HepG2 (cell line): ENCODE measurements around the gene HYAL2. TPM values are rescaled to one million over a fixed set of nuclear protein-coding genes. Genes with fewer than 3 reads are reported as not detected.

Experiments
- ATF5 ChIP-seq: sonication (generic); formaldehyde crosslinking; IDR thresholded peaks from 2 replicates; pipeline ENCODE4 v1.4.0; 2020; ENCODE audit warnings: mild to moderate bottlenecking, low read depth, missing genetic modification reagents
- FOXK2 ChIP-seq: fragments of 450-650 bp; IDR thresholded peaks from 2 replicates; pipeline ENCODE4 v1.6.1; 2016
- HIVEP1 ChIP-seq: sonication (generic); formaldehyde crosslinking; IDR thresholded peaks from 2 replicates; pipeline ENCODE4 v1.4.0; 2020; ENCODE audit warnings: mild to moderate bottlenecking, missing genetic modification reagents
- MXD4 ChIP-seq: IDR thresholded peaks from 2 replicates; pipeline ENCODE4 v1.6.1; 2016; ENCODE audit warnings: mild to moderate bottlenecking, missing biosample characterization, missing genetic modification reagents
- RFX3 ChIP-seq: IDR thresholded peaks from 2 replicates; pipeline ENCODE4 v1.6.1; 2016; ENCODE audit warnings: missing biosample characterization, missing genetic modification reagents
- SKI ChIP-seq: fragments of 450-650 bp; IDR thresholded peaks from one replicate; pipeline ENCODE4 v1.6.1; 2018; ENCODE audit warnings: mild to moderate bottlenecking; ENCODE audit not compliant: partially characterized antibody
- STAG1 ChIP-seq: sonication (generic); formaldehyde crosslinking; IDR thresholded peaks from 2 replicates; pipeline ENCODE4 v1.4.0; 2020; ENCODE audit warnings: missing genetic modification reagents
- TCF7L2 ChIP-seq: IDR thresholded peaks from 2 replicates; pipeline ENCODE4 v1.6.1; 2011; ENCODE audit warnings: mild to moderate bottlenecking, low read depth, low read length, moderate library complexity
- XRCC5 ChIP-seq: fragments of 200-400 bp; formaldehyde crosslinking; optimal IDR thresholded peaks from 2 replicates; pipeline ENCODE3; 2017; ENCODE audit warnings: mild to moderate bottlenecking, low read length
- YEATS4 ChIP-seq: sonication (generic); formaldehyde crosslinking; IDR thresholded peaks from 2 replicates; pipeline ENCODE4 v1.4.0; 2020; ENCODE audit warnings: missing genetic modification reagents, borderline replicate concordance
- ZMAT3 ChIP-seq: sonication (generic); formaldehyde crosslinking; conservative IDR thresholded peaks from 2 replicates; pipeline ENCODE4 v1.7.0; 2021; ENCODE audit warnings: missing genetic modification reagents
- ZNF263 ChIP-seq: sonication (generic); formaldehyde crosslinking; IDR thresholded peaks from 2 replicates; pipeline ENCODE4 v1.4.0; 2020; ENCODE audit warnings: missing genetic modification reagents
- ZNF292 ChIP-seq: sonication (generic); formaldehyde crosslinking; IDR thresholded peaks from 2 replicates; pipeline ENCODE4 v1.8.1; 2022; ENCODE audit warnings: mild to moderate bottlenecking, low read depth, missing genetic modification reagents, borderline replicate concordance
- ZNF317 ChIP-seq: sonication (generic); formaldehyde crosslinking; IDR thresholded peaks from 2 replicates; pipeline ENCODE4 v1.5.0; 2020; ENCODE audit warnings: mild to moderate bottlenecking, missing genetic modification reagents
- ZNF331 ChIP-seq: sonication (generic); formaldehyde crosslinking; IDR thresholded peaks from 2 replicates; pipeline ENCODE4 v1.4.0; 2020; ENCODE audit warnings: missing genetic modification reagents
- ZNF34 ChIP-seq: sonication (generic); formaldehyde crosslinking; IDR thresholded peaks from 2 replicates; pipeline ENCODE4 v1.4.0; 2020; ENCODE audit warnings: mild to moderate bottlenecking, missing genetic modification reagents, borderline replicate concordance
- ZNF574 ChIP-seq: sonication (generic); formaldehyde crosslinking; IDR thresholded peaks from 2 replicates; pipeline ENCODE4 v1.4.0; 2020; ENCODE audit warnings: missing genetic modification reagents
- polyA plus RNA-seq, 8 experiments: library from polyadenylated mRNA; depleted of rRNA in 3 of 8; stranded (reverse) in 7 of 8; unstranded in 1 of 8; fragments of >200 nt; fragmentation: Illumina TruSeq in 4 of 8; extraction: Trizol in 4 of 8; gene quantifications; 2 replicates each; pipeline versions ENCODE4 v1.2.1 to v1.2.3, GENCODE V29; 2011 to 2016; ENCODE audit warnings: low read depth in 4 of 8, missing spikeins in 1 of 8, mixed read lengths in 1 of 8; ENCODE audit not compliant: insufficient read depth in 1 of 8
- total RNA-seq, 5 experiments: library from RNA; depleted of rRNA; stranded (reverse); fragments of >200 nt; fragmentation: Illumina TruSeq; extraction: Trizol; gene quantifications; 2 replicates each; pipeline ENCODE4 v1.2.3, GENCODE V29; 2016; ENCODE audit warnings: low read depth in 1 of 5
- TF ChIP-seq, protein P1 (sequence below): IDR thresholded peaks from 2 replicates; pipeline ENCODE4 v1.6.1; 2012; ENCODE audit warnings: low read length, improper control_type of control experiment
- TF ChIP-seq, protein P2 (sequence below): sonication (generic); formaldehyde crosslinking; conservative IDR thresholded peaks from 2 replicates; pipeline ENCODE4 v1.8.1; 2023; ENCODE audit warnings: missing genetic modification reagents
- TF ChIP-seq, protein P3 (sequence below): sonication (generic); formaldehyde crosslinking; IDR thresholded peaks from 2 replicates; pipeline ENCODE4 v1.8.0; 2022; ENCODE audit warnings: mild to moderate bottlenecking, missing genetic modification reagents

HYAL2 gene
- total and polyA plus RNA-seq, 2 of the 13 experiments (the other 11 are each of a cell fraction or from before 2014, with no cell fraction given): 76.2 to 102 TPM

- TF ChIP-seq, protein P1, sequence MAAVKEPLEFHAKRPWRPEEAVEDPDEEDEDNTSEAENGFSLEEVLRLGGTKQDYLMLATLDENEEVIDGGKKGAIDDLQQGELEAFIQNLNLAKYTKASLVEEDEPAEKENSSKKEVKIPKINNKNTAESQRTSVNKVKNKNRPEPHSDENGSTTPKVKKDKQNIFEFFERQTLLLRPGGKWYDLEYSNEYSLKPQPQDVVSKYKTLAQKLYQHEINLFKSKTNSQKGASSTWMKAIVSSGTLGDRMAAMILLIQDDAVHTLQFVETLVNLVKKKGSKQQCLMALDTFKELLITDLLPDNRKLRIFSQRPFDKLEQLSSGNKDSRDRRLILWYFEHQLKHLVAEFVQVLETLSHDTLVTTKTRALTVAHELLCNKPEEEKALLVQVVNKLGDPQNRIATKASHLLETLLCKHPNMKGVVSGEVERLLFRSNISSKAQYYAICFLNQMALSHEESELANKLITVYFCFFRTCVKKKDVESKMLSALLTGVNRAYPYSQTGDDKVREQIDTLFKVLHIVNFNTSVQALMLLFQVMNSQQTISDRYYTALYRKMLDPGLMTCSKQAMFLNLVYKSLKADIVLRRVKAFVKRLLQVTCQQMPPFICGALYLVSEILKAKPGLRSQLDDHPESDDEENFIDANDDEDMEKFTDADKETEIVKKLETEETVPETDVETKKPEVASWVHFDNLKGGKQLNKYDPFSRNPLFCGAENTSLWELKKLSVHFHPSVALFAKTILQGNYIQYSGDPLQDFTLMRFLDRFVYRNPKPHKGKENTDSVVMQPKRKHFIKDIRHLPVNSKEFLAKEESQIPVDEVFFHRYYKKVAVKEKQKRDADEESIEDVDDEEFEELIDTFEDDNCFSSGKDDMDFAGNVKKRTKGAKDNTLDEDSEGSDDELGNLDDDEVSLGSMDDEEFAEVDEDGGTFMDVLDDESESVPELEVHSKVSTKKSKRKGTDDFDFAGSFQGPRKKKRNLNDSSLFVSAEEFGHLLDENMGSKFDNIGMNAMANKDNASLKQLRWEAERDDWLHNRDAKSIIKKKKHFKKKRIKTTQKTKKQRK: no peak
- 0 out of 2 replicates have a peak, but pooled peaks have one; percentile 50 for TF ChIP-seq MXD4
- peak; percentile 13 for TF ChIP-seq SKI
- TF ChIP-seq FOXK2: no peak
- TF ChIP-seq RFX3: no peak
- no peak for TF ChIP-seq YEATS4 (CRISPR knock-in tag)
- TF ChIP-seq ZNF292 (CRISPR knock-in tag): peak; percentile 62; the same call in 1 of the 2 replicates
- TF ChIP-seq XRCC5: peak; percentile 36
- TF ChIP-seq STAG1 (CRISPR knock-in tag): peak; percentile 63
- TF ChIP-seq, protein P2, sequence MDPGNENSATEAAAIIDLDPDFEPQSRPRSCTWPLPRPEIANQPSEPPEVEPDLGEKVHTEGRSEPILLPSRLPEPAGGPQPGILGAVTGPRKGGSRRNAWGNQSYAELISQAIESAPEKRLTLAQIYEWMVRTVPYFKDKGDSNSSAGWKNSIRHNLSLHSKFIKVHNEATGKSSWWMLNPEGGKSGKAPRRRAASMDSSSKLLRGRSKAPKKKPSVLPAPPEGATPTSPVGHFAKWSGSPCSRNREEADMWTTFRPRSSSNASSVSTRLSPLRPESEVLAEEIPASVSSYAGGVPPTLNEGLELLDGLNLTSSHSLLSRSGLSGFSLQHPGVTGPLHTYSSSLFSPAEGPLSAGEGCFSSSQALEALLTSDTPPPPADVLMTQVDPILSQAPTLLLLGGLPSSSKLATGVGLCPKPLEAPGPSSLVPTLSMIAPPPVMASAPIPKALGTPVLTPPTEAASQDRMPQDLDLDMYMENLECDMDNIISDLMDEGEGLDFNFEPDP (CRISPR knock-in tag): 0 out of 2 replicates have a peak, but pooled peaks have one; percentile 53
- no peak; the same call in 1 of the 2 replicates for TF ChIP-seq ZNF34 (CRISPR knock-in tag)
- peak; percentile 34; the same call in 1 of the 2 replicates for TF ChIP-seq ZNF331
- peak; percentile 70 for TF ChIP-seq HIVEP1 (CRISPR knock-in tag)
- TF ChIP-seq ZMAT3 (CRISPR knock-in tag): 0 out of 2 replicates have a peak, but pooled peaks have one; percentile 71
- no peak; the same call in 1 of the 2 replicates for TF ChIP-seq ATF5
- TF ChIP-seq ZNF574: 0 out of 2 replicates have a peak, but pooled peaks have one; percentile 58
- peak; percentile 31; the same call in 1 of the 2 replicates for TF ChIP-seq ZNF263 (CRISPR knock-in tag)
- TF ChIP-seq TCF7L2: no peak
- TF ChIP-seq, protein P3, sequence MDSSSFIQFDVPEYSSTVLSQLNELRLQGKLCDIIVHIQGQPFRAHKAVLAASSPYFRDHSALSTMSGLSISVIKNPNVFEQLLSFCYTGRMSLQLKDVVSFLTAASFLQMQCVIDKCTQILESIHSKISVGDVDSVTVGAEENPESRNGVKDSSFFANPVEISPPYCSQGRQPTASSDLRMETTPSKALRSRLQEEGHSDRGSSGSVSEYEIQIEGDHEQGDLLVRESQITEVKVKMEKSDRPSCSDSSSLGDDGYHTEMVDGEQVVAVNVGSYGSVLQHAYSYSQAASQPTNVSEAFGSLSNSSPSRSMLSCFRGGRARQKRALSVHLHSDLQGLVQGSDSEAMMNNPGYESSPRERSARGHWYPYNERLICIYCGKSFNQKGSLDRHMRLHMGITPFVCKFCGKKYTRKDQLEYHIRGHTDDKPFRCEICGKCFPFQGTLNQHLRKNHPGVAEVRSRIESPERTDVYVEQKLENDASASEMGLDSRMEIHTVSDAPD (CRISPR knock-in tag): 0 out of 2 replicates have a peak, but pooled peaks have one; percentile 36
- peak; percentile 66; the same call in 1 of the 2 replicates for TF ChIP-seq ZNF317 (CRISPR knock-in tag)
These were observed 19.3 kb downstream of the HYAL2 start, which contains the start of gene HYAL1 (continued) for GRCh38 chr3:50303013-50303815.
